Omental fat pad (tissue), 4 donors: ENCODE data around the gene DCP2. TPM values are rescaled to one million over a fixed set of nuclear protein-coding genes. Genes with fewer than 3 reads are reported as not detected.

Source experiments
- ATAC-seq: fragments of 150-250 bp; one replicate; pipeline ENCODE4 v1.9.1; 2016; ENCODE audit warnings: mild to moderate bottlenecking, moderate library complexity; ENCODE audit not compliant: low FRiP score
- DNase-seq: peaks from one replicate; pipeline ENCODE4 v3.0.0-alpha.2; 2019; ENCODE audit warnings: low spot score
- CTCF ChIP-seq, 3 donors: fragments of 450-650 bp; IDR thresholded peaks; one replicate each; pipeline ENCODE4 v1.5.1; 2016 to 2017; ENCODE audit warnings: antibody characterized with exemption in 3 of 3, mild to moderate bottlenecking in 3 of 3, moderate library complexity in 2 of 3
- total RNA-seq, 4 donors: library from RNA; depleted of rRNA; stranded (reverse); fragments of >200 nt; gene quantifications; one replicate each; pipeline ENCODE4 v1.1.0, GENCODE V29; 2016

The DCP2 gene
- total RNA-seq, 4 donors from 2014 or later: 22.2 to 53.4 (median 25.9) TPM

- TF ChIP-seq CTCF (IDR thresholded peaks at IDR 0.05): no peak
- ATAC-seq (no peak), DNase-seq (no peak)
Measured at GRCh38 chr5:113058269-113058668, 81.7 kb downstream of the DCP2 start.

DNA sequence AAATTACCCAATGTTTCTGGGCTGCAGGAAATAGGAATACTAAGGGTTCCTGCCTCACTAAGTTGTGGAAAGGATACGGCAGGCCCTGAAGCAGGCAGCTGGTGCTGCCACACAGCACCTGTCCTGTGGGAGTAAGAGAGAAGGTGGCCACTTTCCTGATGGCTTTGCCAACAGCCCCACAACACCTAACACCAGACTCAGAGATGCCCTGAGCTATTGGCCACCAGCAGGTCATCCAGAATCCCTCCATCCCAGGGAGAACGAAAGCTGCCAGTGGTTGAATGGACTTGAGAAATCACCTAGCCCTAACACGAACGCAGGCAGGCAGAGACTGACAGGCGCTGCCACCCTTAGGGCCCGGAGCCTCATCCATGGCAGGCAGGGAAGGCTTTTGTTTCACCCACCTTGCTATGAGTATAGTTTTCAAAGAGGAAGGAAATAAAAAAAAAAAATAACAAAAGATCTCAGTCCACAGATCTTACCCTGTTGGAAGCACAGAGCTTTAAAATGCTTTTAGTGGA lies 82.2 kb downstream of the DCP2 start:
- no peak for TF ChIP-seq CTCF (IDR thresholded peaks at IDR 0.05)
- DNase-seq (no peak), ATAC-seq (no peak)

- ATAC-seq: no peak
- TF ChIP-seq CTCF (IDR thresholded peaks at IDR 0.05): no peak
- DNase-seq: no peak
Measured at GRCh38 chr5:113059232-113060040, 82.8 kb downstream of the DCP2 start.

DNA sequence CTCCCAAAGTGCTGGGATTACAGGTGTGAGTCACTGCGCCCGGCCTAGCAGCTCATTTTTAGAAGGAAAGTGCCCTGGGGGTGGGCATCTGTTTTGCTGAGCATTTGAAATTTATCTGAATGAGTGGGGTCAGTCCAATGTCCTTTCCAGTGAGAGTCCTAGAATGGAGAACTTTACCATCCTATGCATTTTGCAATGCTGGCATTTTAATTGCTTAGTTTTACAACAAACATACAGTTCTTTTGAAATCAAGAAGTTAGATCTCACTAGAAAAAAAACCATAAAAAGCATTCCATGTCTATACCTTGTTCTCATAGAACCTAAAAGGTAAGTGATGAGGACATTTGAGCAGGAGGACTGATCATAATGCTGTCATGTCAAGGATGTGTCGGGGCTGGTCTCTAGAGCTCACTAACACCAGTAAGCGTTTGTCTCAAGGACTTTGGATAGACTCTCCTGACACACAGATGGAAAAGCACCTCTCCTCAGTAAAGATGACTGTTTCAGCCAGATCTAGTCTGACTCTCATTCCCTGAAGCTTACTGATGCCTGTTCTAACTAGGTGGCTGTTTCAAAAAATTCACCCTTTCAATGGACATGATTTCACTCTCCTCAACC lies 83.9 kb downstream of the DCP2 start:
- no peak for DNase-seq
- no peak for TF ChIP-seq CTCF (IDR thresholded peaks at IDR 0.05)
- ATAC-seq: no peak

DNA sequence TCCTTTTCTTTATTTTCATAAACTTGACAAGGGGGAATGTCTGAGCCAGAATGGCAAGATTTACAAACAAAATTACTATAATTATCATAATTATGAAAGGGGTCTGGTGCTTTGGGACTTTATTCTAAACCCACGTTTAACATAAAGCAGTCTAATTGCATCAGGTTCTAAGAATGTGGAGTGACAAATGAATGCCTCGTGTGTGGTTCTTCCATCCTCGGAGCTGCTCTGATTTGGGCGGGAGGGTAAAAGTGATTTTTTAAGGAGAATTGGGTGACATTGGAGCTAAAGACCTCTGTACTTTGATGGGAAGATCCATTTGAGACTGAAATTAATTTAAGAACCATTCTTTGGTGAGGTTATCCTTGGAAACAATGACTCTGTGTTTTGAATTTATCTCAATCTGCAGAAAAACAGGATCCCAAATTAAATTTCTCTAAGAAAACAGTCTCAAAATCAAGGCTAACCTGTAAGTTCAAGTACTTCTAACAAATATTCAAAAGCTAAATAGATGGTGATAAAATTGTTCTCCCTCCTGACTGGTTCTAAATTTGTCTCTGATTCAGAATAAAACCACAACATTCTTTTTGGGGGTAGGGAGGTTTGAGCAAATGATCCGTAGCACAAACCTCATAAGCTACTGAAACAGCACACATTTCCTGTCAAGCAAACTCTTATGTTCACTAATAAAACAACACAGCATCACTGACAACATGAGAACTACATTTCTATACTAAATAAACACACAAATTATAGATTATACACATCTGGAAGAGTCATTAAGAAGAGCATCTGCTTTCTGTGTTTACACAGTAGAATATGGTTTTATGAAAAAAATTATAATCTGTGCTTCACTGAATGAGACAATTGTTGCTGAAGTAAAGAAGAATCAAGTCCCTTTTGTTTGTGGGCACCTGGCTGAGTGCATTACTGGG lies 85.5 kb downstream of the DCP2 start:
- no peak for TF ChIP-seq CTCF (IDR thresholded peaks at IDR 0.05)
- ATAC-seq (no peak), DNase-seq (no peak)

DNA sequence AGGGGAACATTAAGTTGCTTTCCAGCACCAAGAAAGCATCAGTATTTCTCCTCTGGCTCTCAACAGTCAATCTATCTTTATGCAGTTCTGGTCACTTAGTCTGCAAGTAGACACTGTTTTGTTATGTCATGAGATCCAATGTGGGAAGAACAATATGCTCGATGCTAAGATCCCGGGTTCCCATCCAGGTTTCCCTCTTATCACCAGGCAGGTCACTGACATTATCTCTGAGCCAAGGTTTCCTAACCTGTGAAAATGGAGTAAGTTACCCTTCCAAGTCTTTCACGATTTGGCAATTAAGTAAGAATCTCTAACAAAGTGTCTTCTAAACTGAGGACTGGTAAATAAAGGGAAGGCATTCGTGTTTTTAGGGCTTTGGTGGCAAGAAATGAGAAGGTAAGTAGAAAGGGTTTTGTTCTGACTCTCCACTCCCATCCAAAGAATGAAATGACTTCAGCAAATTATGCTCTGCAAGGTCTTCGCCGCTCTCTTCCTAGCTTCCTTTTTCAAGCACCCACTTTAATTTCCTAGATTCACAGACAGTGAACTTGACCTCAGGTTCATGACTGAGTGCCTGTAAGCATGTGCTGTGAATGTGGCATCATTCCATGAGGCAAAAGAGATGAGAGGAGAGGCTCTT lies 86.4 kb downstream of the DCP2 start:
- ATAC-seq: no peak

More for the DNA sequence above, 86.4 kb downstream of the DCP2 start:
- DNase-seq: no peak
- TF ChIP-seq CTCF (IDR thresholded peaks at IDR 0.05): no peak
